Naive B cell (primary cell): ENCODE measurements around the gene IFT25. TPM values are rescaled to one million over a fixed set of nuclear protein-coding genes. Genes with fewer than 3 reads are reported as not detected.

Experiments
- ATAC-seq, 2 donors: fragments of 150-1000 bp; cut with Tn5 transposase; 2 replicates each; pipeline ENCODE4 v1.10.0; 2021; ENCODE audit warnings: low read depth in 2 of 2, mild to moderate bottlenecking in 2 of 2, moderate library complexity in 2 of 2
- DNase-seq: peaks from one replicate; pipeline ENCODE4 v3.0.0; 2022
- H3K27ac Mint-ChIP-seq, 6 donors: one replicate each; pipeline ENCODE4 v1.8.0; 2020 to 2022; ENCODE audit warnings: mild to moderate bottlenecking in 6 of 6, mixed read lengths in 6 of 6, moderate library complexity in 5 of 6, inconsistent platforms in 2 of 6
- H3K27me3 Mint-ChIP-seq, 3 donors: one replicate each; pipeline ENCODE4 v1.8.0; 2021 to 2022; ENCODE audit warnings: mixed read lengths in 3 of 3, mild to moderate bottlenecking in 1 of 3
- H3K36me3 Mint-ChIP-seq, 2 donors: one replicate each; pipeline ENCODE4 v1.8.0; 2020 to 2022; ENCODE audit warnings: mixed read lengths in 2 of 2, inconsistent platforms in 1 of 2, mild to moderate bottlenecking in 1 of 2
- H3K4me1 Mint-ChIP-seq, 3 donors: one replicate each; pipeline ENCODE4 v1.8.0; 2020 to 2022; ENCODE audit warnings: mixed read lengths in 3 of 3, inconsistent platforms in 1 of 3, mild to moderate bottlenecking in 1 of 3, moderate library complexity in 1 of 3
- H3K4me3 Mint-ChIP-seq, 8 donors: one replicate each; pipeline ENCODE4 v1.8.0; 2020 to 2022; ENCODE audit warnings: mild to moderate bottlenecking in 8 of 8, mixed read lengths in 8 of 8, moderate library complexity in 8 of 8, inconsistent platforms in 2 of 8
- H3K9me3 Mint-ChIP-seq, 7 donors: one replicate each; pipeline ENCODE4 v1.8.0; 2020 to 2022; ENCODE audit warnings: mixed read lengths in 7 of 7, mild to moderate bottlenecking in 5 of 7, inconsistent platforms in 2 of 7, moderate library complexity in 1 of 7
- polyA plus RNA-seq, 6 donors: library from polyadenylated mRNA; unstranded; fragments of 300-500 nt; fragmentation: Illumina TruSeq; gene quantifications; one replicate each; pipeline ENCODE4 v1.2.3, GENCODE V29; 2021; ENCODE audit warnings: low read depth in 6 of 6

The IFT25 gene
- polyA plus RNA-seq, 6 donors from 2014 or later: 41.5 to 66.8 (median 51.5) TPM

DNA sequence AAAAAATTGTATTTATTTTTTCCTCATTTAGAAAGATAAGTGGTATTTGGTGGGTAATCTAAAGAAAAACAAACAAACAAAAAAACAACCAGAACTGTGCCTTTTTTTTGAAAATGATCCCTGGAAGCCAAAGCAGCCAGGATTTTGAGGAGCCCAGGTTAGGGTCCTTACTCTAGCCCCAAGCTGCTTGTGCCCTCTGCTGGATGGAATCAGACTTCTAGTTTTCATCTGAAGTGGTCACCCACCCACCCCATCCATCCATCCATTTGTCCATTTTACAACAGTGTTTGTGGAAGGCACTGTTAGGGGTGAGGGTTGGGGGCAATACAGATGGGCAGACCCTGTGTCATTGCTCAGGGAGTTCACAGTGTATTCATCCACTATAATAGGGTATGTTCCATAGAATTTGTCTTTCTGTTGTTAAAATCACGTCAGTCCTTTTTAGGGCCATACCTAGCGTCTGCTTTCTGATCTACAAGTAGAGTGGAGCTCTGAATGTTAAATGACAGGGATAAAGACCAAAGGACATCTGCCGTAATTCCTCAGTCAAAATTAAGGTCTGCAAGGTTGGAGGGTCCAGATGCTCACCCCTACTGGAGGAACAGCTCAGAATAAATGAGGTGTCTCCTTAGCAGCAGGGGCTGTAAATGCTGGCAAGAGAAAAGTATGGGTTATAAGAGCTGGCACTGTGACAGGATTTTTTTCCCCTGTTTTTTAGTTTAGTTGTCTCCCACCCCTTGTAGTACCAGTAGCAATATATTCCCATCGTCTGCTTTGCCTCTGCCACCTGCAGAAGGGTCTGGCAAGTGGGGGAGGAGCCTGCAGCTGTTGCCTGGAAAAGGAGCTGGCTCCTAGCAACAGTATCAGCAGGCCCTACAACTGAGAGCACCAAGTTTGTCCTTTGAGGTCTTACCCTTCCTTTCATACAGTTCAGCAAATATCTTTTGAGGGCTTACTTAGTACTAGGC is 3.8 kb upstream of the IFT25 start:
- ATAC-seq (no peak), DNase-seq (peak; percentile 18)
- Mint-ChIP-seq H3K4me3 (peak overlapping the region in 2 of 8 donors; percentile 44 to 92), H3K4me1 (peaks cover 18 to 21% (median 20%) of the 10 kb centered on the region in 3 donors), H3K36me3 (no peaks in the 10 kb centered on the region), H3K9me3 (no peaks in the 10 kb centered on the region), H3K27ac (peak overlapping the region in 1 of 6 donors; percentile 70), H3K27me3 (no peaks in the 10 kb centered on the region)

DNA sequence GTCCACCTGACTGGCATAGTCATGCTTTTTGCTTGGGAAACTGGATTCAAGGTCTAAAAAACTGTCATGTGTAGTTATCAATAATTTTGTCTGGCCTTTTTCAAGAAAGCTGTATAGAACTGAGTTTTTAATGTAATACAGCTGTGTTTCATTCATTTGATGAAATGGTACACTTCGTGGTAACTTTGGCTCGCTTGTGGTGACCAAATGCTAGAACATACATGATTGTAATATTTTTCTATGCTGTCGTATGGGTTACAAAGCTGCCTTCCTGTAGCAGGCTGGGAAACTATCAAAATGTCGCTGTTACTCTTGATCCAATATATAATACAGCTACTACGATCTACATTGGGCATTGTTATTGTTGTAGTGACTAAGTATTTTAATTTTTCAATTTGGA is 2.8 kb upstream of the IFT25 start:
- Mint-ChIP-seq H3K36me3 (no peaks in the 10 kb centered on the region), H3K27ac (no peak overlapping the region), H3K27me3 (no peaks in the 10 kb centered on the region), H3K4me3 (peak overlapping the region in 3 of 8 donors; percentile 45 to 92 (median 54)), H3K9me3 (no peaks in the 10 kb centered on the region), H3K4me1 (peaks cover 27 to 31% (median 27%) of the 10 kb centered on the region in 3 donors)
- DNase-seq: no peak
- no peak for ATAC-seq

DNA sequence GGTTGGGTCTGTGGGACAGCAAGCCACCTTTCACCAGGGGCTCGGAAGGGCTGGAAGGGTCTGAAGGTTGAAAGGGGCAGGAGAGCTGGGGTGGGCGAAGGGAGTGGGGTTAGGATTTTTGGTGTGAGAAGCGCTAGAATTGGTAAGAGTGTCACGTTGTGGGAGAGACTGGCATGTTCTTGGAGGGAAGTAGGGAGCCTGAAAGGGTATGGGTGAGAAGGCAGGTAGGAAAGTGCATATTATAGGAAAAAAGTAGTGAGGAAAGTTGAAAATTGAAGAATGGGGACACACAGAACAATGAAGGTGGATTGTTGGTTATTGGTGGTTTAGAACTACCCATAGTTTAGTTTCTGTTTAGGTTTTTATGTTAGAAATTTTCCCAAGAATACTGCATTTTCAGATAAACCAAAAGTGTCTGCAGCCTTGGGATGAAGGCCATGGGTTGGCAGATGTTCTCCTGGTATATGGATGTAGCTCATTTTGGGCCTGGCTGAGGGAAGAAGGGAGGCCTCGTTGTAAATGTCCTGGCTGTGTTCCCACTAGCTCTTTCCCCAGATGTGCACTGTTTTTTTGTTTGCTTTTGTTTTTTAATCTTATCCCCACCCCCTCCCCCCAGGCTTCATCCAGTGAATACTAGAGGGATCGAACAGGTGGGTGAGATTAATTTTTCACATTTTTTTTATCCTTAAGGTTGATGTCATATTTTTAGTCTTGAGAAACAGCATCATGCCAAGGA is 1.8 kb upstream of the IFT25 start:
- DNase-seq (no peak), ATAC-seq (no peak)
- no peaks in the 10 kb centered on the region for H3K36me3 Mint-ChIP-seq
- no peaks in the 10 kb centered on the region for H3K9me3 Mint-ChIP-seq
- H3K4me3 Mint-ChIP-seq: peak overlapping the region; percentile 82 to 96 (median 89)
- no peaks in the 10 kb centered on the region for H3K27me3 Mint-ChIP-seq
- peak overlapping the region in 5 of 6 donors; percentile 39 to 83 (median 69) for H3K27ac Mint-ChIP-seq
- H3K4me1 Mint-ChIP-seq: peaks cover 31 to 40% (median 31%) of the 10 kb centered on the region in 3 donors

- Mint-ChIP-seq H3K4me1 (peaks cover 31 to 40% (median 31%) of the 10 kb centered on the region in 3 donors), H3K36me3 (no peaks in the 10 kb centered on the region), H3K27me3 (no peaks in the 10 kb centered on the region), H3K9me3 (no peaks in the 10 kb centered on the region), H3K4me3 (peak within 1 kb of the TSS; percentile 92 to 98 (median 96)), H3K27ac (peak within 1 kb of the TSS; percentile 91 to 98 (median 96))
- peak; percentile 65 to 66 for ATAC-seq
- no peak for DNase-seq
These were observed 1.0 kb upstream of the IFT25 start, which contains the start of gene LRRC42 for GRCh38 chr1:53946252-53947171. Gene LRRC42, plus strand, starts transcription at chr1:53946350. Its CDS starts 5,650 bp downstream, at chr1:53952000.

DNA sequence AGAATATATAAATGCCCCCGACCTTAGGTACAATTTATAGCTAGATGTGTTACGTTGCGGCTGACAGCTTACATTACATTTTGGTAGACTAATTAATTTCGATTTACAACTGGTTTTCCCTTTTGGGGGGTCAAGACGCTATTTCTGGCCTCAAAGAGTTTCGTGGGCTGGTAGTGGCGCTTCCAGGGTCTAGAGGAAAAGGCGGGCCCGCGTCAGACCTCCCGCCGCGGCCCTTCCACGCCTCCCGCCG is 391 bp downstream of the IFT25 start:
- peaks cover 33 to 43% (median 33%) of the 10 kb centered on the region in 3 donors for H3K4me1 Mint-ChIP-seq
- no peak for ATAC-seq
- H3K4me3 Mint-ChIP-seq: peak overlapping the region; percentile 92 to 98 (median 96)
- H3K36me3 Mint-ChIP-seq: no peaks in the 10 kb centered on the region
- H3K27me3 Mint-ChIP-seq: no peaks in the 10 kb centered on the region
- peak overlapping the region; percentile 91 to 98 (median 96) for H3K27ac Mint-ChIP-seq
- no peaks in the 10 kb centered on the region for H3K9me3 Mint-ChIP-seq
- DNase-seq: no peak

- H3K27me3 Mint-ChIP-seq: no peaks in the 10 kb centered on the region
- ATAC-seq (no peak), DNase-seq (no peak)
- no peaks in the 10 kb centered on the region for H3K36me3 Mint-ChIP-seq
- peak overlapping the region; percentile 92 to 98 (median 96) for H3K4me3 Mint-ChIP-seq
- no peaks in the 10 kb centered on the region for H3K9me3 Mint-ChIP-seq
- H3K4me1 Mint-ChIP-seq: peaks cover 34 to 45% (median 34%) of the 10 kb centered on the region in 3 donors
- H3K27ac Mint-ChIP-seq: peak overlapping the region in 5 of 6 donors; percentile 91 to 98 (median 97)
These were observed 873 bp downstream of the IFT25 start for GRCh38 chr1:53944469-53945182.

DNA sequence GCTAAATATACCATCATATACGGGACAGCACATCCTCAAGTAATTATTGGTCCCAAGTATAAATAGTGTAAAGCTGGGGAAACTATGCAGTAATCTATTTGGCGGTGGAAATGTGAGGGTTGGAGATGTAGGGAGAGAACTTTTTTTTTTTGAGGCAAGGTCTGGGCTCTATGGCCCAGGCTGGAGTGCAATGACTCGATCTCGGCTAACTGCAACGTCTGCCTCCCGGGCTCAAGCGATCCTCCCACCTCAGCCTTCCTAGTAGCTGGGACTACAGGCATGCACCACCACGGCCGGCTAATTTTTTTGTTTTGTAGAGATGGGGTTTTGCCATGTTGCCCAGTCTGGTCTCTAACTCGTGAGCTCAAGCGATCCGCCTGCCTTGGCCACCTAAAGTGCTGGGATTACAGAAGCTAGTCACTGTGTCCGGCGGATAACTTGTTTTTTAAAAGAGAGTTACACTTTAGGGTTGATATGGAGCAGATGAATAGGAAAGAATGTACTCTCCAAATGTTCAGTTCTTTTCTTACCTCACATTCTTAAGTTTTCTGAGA is 1.9 kb downstream of the IFT25 start:
- H3K4me3 Mint-ChIP-seq: peak overlapping the region in 7 of 8 donors; percentile 1 to 98 (median 61)
- H3K4me1 Mint-ChIP-seq: peaks cover 34 to 45% (median 34%) of the 10 kb centered on the region in 3 donors
- H3K27ac Mint-ChIP-seq: peak overlapping the region in 3 of 6 donors; percentile 3 to 58 (median 16)
- H3K36me3 Mint-ChIP-seq: no peaks in the 10 kb centered on the region
- ATAC-seq (no peak), DNase-seq (no peak)
- H3K27me3 Mint-ChIP-seq: no peaks in the 10 kb centered on the region
- no peaks in the 10 kb centered on the region for H3K9me3 Mint-ChIP-seq

DNA sequence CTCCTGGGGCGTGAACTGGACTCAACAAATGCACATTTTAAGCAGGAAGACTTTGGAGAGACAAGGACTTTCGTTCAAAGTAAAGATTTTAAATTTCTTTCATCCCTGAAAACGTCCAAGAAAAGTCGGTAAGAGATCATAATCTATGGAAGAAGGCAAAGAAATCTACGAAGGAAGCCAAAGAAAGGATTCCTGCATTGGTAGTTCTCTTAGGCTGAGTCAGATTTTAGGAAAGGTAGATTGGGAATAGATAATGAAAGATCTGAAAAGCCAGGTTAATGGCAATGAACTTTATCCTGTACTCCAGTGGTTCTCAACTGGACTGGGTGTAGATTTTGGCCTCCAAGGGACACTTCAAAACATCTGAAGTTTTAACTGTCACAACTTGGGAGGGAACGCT is 2.4 kb downstream of the IFT25 start:
- Mint-ChIP-seq H3K4me1 (peaks cover 34 to 45% (median 34%) of the 10 kb centered on the region in 3 donors), H3K27ac (peak overlapping the region in 2 of 6 donors; percentile 3 to 16), H3K4me3 (peak overlapping the region in 4 of 8 donors; percentile 31 to 92 (median 57)), H3K9me3 (no peaks in the 10 kb centered on the region), H3K27me3 (no peaks in the 10 kb centered on the region), H3K36me3 (no peaks in the 10 kb centered on the region)
- DNase-seq (no peak), ATAC-seq (no peak)

- H3K27ac Mint-ChIP-seq: no peak overlapping the region
- H3K9me3 Mint-ChIP-seq: no peaks in the 10 kb centered on the region
- no peak for ATAC-seq
- H3K4me1 Mint-ChIP-seq: peaks cover 34 to 43% (median 34%) of the 10 kb centered on the region in 3 donors
- no peaks in the 10 kb centered on the region for H3K27me3 Mint-ChIP-seq
- H3K4me3 Mint-ChIP-seq: peak overlapping the region in 1 of 8 donors; percentile 92
- H3K36me3 Mint-ChIP-seq: no peaks in the 10 kb centered on the region
- DNase-seq: no peak
These were observed 3.2 kb downstream of the IFT25 start for GRCh38 chr1:53942127-53942957.

DNA sequence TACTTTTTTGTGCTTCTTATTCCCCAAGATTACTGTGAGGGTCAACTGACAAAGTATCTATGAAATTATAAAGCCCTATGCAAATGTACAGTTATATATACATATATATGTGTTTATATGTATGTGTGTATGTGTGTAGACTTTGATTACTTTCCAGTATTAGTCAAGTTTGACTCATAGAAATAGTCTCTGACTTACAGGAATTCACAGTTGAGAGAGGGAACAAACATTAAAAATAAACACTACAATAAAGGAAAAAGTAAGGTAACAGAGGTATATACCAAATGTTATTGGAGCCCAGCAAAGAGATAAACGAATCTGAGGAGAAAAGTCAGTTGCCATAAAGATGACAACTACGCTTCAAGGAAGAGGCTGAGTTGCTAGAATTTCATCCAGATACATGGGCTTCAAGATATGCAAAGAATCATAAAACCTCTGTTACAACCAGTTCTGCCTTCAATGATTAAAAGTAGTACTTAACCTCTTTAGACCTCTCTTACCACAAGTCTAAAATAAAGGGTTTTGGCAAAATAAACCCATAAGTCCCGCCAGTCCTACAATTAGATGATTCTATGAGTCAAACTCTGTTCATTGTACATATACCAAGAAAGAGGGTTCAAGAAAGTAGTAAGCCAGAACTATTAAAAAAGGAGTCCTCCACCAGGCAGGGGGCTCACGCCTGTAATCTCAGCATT is 7.2 kb downstream of the IFT25 start:
- ATAC-seq (no peak), DNase-seq (no peak)
- Mint-ChIP-seq H3K36me3 (peaks cover 12 to 14% of the 10 kb centered on the region in 2 donors), H3K9me3 (peaks cover 0 to 4% (median 0%) of the 10 kb centered on the region in 7 donors), H3K27ac (no peak overlapping the region), H3K27me3 (no peaks in the 10 kb centered on the region), H3K4me1 (peaks cover 7 to 14% (median 7%) of the 10 kb centered on the region in 3 donors), H3K4me3 (no peak overlapping the region)

- Mint-ChIP-seq H3K4me3 (no peak overlapping the region), H3K36me3 (peaks cover 12 to 17% of the 10 kb centered on the region in 2 donors), H3K27me3 (no peaks in the 10 kb centered on the region), H3K4me1 (peaks cover 3 to 5% (median 4%) of the 10 kb centered on the region in 3 donors), H3K27ac (no peak overlapping the region), H3K9me3 (peaks cover 0 to 4% (median 0%) of the 10 kb centered on the region in 7 donors)
- DNase-seq (no peak), ATAC-seq (no peak)
These were observed 9.1 kb downstream of the IFT25 start for GRCh38 chr1:53936430-53936829.
